ENCODE measurements around the gene CREBBP.

DNA sequence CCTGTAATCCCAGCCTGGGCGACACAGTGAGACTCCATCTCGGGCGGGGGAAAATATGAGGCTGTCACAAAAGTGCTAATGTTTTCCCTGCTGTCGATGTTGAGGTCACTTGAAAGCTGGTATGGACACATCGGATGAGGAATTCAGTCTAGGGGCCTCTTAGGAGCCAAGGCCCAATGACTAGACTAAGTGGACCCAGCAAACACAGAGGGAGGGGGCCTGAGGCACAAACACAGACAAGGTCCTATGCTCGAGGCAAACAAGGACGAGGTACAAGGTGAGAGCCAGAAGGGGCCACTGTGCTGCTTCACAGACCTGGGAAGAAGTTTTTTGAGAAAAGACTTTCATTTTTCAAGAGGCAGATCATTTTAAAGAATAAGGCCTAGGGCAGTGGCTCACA is 178.4 kb downstream of the CREBBP start:
- TF ChIP-seq POLR2A (IDR thresholded peaks at IDR 0.05) (no peak), CTCF (IDR thresholded peaks at IDR 0.05) (no peak), EP300 (IDR thresholded peaks at IDR 0.05) (no peak)
